ENCODE measurements around the gene C1orf232.

C1orf232 gene

DNA sequence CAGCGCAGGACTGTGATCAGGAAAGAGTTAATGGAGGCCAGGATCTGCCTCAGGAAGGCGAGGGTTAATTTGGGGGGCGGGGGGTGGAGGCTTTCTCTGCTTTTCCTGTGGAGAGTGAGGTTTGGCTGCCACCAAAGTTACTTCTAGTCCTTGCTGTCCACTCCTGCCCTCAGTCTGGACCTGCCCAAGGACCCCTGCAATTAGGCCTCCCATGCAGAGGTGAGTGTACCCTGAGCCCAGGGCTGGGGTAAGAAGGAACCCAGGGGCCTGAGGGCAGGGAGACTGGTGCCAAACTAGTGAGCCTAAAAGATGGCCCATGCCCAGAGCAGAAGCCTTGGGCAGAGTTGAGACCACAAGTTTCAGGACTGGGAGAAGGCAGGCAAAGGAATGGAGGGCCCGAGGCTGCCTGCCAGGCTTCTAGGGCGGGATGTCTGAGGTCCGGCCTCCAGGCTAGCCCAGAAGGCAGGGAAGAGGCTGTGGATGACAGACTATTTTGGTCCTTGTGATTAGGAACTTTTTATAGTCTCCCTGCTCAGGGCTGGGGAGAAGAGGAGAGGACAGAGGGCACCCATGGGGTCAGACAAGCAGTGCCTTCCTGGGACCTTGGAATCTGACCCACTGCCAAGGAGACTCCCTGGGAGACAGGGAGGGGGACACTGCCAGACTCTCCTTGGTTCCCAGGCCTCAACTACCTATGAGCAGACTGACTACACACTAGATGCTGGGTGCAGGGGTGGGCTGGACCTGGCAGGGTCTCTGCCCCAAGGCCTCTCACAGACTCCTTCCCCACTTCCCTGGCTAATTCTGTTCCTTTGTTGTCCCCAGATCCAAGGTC is 9.6 kb downstream of the C1orf232 start, which contains the start of gene FAM110D:
Gene FAM110D, plus strand, starts transcription at position 172 of the 835 bp plus-strand sequence. CDS start 2,213 bp downstream, outside the sequence.
- peaks cover 39% of the 10 kb centered on the region for H3K4me1 ChIP-seq (ENCODE audit: insufficient read depth, low read length)
- peaks cover 15% of the 10 kb centered on the region for H3K27me3 ChIP-seq (ENCODE audit: insufficient read depth, low read length)
- no peak within 1 kb of the TSS for H3K4me3 ChIP-seq (ENCODE audit: low read length)
- H3K36me3 ChIP-seq (ENCODE audit: insufficient read depth, low read length) = no peaks in the 10 kb centered on the region
- H2AFZ ChIP-seq (ENCODE audit: low read depth, low read length) = no peak within 1 kb of the TSS
- no peaks in the 10 kb centered on the region for H3K9me3 ChIP-seq (ENCODE audit: low read length)

DNA sequence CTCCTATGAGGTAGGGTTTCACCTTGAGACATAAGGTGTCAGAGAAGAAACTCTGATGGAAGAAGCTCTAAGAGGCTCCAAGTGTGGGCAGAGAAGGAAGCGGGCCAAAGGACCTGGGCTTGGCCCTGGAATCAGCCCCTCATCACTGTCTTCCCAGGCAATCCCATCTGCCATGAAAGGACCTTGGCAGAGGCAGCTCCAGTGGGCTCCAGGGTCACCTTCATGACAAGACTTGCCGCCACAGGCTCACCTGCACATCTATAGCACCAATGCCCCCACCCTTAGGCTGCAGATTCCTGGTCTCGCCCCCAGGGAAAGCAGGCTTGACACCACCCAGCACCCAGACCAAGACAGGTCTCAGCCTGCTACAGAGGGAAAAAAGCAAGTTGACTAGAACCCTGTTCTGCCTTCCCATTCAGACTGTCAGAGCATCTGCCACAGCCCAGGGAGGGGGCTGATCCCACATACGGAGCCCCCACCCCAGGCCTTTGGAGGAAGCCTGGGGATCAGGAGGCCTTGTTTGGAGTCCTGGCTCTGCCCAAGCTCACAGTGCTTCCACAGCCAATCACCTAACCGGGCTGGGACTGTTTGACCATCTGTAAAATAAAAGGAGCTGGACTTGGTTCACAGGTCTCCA is 10.4 kb downstream of the C1orf232 start:
- Histone ChIP-seq H3K9me3 (ENCODE audit: low read length) (no peaks in the 10 kb centered on the region), H3K4me3 (ENCODE audit: low read length) (no peak overlapping the region), H3K4me1 (ENCODE audit: insufficient read depth, low read length) (peaks cover 39% of the 10 kb centered on the region), H3K36me3 (ENCODE audit: insufficient read depth, low read length) (no peaks in the 10 kb centered on the region), H3K27me3 (ENCODE audit: insufficient read depth, low read length) (peaks cover 15% of the 10 kb centered on the region), H2AFZ (ENCODE audit: low read depth, low read length) (no peak overlapping the region)

DNA sequence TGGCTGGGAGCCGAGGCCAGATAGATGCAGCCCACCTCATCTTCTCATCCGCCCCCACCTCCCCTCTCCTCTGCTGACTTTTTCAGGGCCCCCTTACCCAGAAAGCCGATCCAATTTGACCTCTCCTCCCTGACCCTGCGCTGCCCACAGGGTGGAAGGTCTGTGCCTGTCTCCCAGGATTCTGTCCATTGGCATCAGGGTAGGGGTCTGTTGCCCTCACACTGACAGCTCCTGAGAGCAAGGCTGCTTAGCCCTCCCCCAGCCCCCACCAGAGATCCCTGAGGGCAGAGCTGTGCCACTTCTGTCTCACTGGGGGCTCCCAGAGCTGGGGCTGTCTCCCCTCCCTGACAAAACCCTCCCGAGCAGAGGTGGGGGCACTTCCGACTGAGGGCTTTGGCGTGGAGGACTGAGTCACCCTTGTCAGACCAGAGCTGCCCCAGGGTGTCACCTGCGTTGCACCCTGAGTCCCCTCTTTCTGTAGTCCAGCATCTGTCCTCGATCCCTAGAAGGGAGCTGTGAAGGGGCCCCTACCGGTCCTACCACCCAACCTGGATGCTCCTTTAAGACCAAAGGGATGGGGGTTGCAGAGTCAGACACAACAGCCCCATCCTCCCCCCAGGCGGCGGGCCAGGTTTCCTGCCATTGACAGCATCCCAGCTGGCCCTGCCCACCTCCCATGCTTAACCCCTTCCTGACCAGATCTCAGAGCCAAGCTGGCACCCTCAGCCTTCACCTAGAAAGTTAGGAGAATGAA is 12.3 kb downstream of the C1orf232 start:
- Histone ChIP-seq H3K4me3 (ENCODE audit: low read length) (no peak overlapping the region), H2AFZ (ENCODE audit: low read depth, low read length) (no peak overlapping the region), H3K4me1 (ENCODE audit: insufficient read depth, low read length) (peaks cover 39% of the 10 kb centered on the region), H3K36me3 (ENCODE audit: insufficient read depth, low read length) (no peaks in the 10 kb centered on the region), H3K9me3 (ENCODE audit: low read length) (no peaks in the 10 kb centered on the region), H3K27me3 (ENCODE audit: insufficient read depth, low read length) (peaks cover 15% of the 10 kb centered on the region)

DNA sequence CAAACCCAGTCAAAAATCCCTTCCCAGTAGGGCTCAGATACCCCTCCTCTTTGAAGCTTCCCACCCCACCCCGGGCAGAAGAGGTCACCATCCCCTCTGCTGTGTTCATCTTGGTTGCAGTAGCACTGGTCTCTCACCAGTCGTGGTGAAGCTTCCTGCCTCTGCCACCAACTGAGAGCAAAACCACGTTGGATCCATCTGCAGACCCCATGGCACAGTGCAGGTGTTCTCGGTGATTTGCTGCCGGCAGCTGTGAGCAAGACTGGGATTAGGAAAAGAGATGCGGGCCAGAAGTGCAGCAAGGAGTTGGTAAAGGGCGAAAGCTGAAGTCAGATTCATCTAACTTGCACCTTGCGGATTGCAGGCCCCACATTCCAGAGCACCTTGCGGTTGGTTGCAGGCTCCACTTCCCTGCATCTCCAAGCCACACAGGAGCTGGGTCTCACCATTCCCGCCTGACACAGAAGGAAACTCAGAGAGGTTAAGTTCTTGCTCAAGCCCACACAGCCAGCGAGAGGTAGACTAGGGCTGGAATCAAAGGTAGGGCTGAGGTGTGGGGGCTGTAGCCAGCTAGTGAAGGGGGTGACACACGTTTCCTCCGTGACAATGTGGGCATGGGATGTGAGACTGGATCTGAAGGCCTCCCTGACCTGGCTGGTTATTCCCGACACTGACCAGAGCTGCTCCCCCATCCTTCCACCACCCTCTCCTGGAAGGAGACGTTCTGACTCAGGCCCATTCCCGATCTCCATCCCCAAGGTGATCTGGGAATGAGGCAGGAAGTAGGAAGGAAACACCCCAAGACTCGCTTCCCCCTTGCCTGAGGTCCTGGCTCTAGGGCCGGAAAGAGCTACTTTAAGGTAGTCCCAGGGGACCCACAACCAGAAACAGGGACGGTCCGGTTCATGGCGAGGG is 13.1 kb downstream of the C1orf232 start:
- Histone ChIP-seq H3K4me3 (ENCODE audit: low read length) (peak overlapping the region; percentile 10), H3K9me3 (ENCODE audit: low read length) (no peaks in the 10 kb centered on the region), H3K36me3 (ENCODE audit: insufficient read depth, low read length) (no peaks in the 10 kb centered on the region), H2AFZ (ENCODE audit: low read depth, low read length) (peak overlapping the region; percentile 21), H3K4me1 (ENCODE audit: insufficient read depth, low read length) (peaks cover 39% of the 10 kb centered on the region), H3K27me3 (ENCODE audit: insufficient read depth, low read length) (peaks cover 15% of the 10 kb centered on the region)

DNA sequence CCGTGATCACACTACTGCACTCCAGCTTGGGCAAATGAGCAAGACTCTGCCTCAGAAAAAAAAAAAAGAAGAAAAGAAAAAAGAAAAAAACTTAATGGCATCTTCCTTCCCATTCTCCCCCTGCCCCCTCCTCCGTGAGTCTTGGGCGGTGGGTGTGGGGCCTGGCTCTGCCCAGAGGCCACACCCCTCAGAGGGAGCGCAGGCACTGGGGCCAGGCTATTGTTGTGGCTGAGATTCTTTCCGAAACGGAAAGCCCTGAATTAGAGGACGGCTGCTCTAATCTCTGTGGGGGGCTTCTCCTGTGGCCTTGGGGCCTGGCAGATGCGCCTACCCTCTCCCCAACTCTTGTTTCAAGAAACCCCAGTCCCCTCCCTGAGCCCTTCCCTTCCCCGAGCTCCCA is 14.0 kb downstream of the C1orf232 start:
- Histone ChIP-seq H3K4me3 (ENCODE audit: low read length) (peak overlapping the region; percentile 10), H2AFZ (ENCODE audit: low read depth, low read length) (peak overlapping the region; percentile 21), H3K4me1 (ENCODE audit: insufficient read depth, low read length) (peaks cover 38% of the 10 kb centered on the region), H3K9me3 (ENCODE audit: low read length) (no peaks in the 10 kb centered on the region), H3K27me3 (ENCODE audit: insufficient read depth, low read length) (peaks cover 20% of the 10 kb centered on the region), H3K36me3 (ENCODE audit: insufficient read depth, low read length) (no peaks in the 10 kb centered on the region)

DNA sequence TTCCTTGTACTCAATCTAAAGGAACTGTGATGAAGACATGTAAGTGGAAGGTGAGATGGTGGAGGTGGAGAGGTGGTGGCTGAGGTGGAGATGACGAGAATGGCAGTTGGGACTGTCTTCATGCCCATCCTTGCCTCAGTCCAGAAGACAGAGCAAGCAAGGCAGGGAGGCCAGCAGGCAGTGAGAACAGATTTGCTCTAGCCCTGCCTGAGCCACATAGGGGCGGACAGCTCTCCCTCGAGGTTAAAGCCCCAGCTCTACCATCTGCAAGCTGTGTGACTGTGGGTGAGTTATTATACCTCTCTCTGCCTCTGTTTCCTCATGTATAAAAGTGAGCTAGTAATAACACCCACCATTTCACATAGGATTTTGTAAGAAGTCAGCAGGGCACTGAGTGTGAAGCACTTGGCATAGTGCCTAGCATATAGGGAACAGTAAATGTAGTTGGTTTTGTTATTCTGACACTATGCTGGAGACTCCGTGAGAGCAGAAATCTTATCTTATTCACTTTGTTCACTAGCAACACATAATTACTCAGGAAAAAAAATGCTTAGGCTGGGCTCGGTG is 14.7 kb downstream of the C1orf232 start:
- H2AFZ ChIP-seq (ENCODE audit: low read depth, low read length) = no peak overlapping the region
- H3K9me3 ChIP-seq (ENCODE audit: low read length) = no peaks in the 10 kb centered on the region
- H3K27me3 ChIP-seq (ENCODE audit: insufficient read depth, low read length) = peaks cover 20% of the 10 kb centered on the region
- no peak overlapping the region for H3K4me3 ChIP-seq (ENCODE audit: low read length)
- peaks cover 32% of the 10 kb centered on the region for H3K4me1 ChIP-seq (ENCODE audit: insufficient read depth, low read length)
- H3K36me3 ChIP-seq (ENCODE audit: insufficient read depth, low read length) = no peaks in the 10 kb centered on the region

DNA sequence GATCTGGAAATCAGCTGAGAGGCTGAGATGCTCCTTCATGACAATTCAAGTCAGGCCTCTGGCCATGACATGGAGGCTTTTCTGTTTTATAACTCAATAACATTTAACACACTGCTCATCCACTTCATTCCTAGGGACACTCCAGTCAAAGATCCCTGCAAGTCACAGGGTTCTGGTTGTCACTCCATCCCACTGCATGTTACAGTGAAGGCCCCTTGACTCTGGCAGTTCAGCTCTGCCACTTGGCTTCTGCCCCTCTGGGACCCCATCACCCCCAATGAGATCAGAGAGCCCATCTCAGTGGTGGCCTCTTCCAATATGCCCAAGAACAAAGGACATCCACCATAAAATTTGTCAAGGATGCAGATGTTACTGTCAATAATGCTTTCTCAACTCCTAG is 19.9 kb downstream of the C1orf232 start:
- Histone ChIP-seq H3K9me3 (ENCODE audit: low read length) (no peaks in the 10 kb centered on the region), H3K4me3 (ENCODE audit: low read length) (no peak overlapping the region), H2AFZ (ENCODE audit: low read depth, low read length) (no peak overlapping the region), H3K27me3 (ENCODE audit: insufficient read depth, low read length) (peaks cover 5% of the 10 kb centered on the region), H3K36me3 (ENCODE audit: insufficient read depth, low read length) (no peaks in the 10 kb centered on the region), H3K4me1 (ENCODE audit: insufficient read depth, low read length) (no peaks in the 10 kb centered on the region)

DNA sequence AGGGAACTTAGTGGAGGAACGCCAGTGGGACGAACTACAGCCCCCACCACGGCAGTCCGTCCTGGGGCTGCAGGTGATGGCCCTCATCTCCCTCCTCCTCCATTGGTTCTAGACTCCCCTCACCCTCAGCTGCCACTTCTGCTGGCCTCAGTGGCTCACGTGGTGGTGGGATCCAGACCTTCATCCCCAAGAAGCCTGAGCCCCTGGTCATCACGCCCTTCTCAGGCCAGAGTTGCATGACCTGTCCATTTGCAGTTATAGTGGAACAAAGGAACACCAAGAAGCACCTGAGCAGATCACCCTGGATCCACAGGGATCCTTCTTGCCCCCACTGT is 22.8 kb downstream of the C1orf232 start:
- no peaks in the 10 kb centered on the region for H3K4me1 ChIP-seq (ENCODE audit: insufficient read depth, low read length)
- H3K27me3 ChIP-seq (ENCODE audit: insufficient read depth, low read length) = peaks cover 7% of the 10 kb centered on the region
- H3K9me3 ChIP-seq (ENCODE audit: low read length) = no peaks in the 10 kb centered on the region
- H3K4me3 ChIP-seq (ENCODE audit: low read length) = no peak overlapping the region
- H2AFZ ChIP-seq (ENCODE audit: low read depth, low read length) = no peak overlapping the region
- H3K36me3 ChIP-seq (ENCODE audit: insufficient read depth, low read length) = no peaks in the 10 kb centered on the region

DNA sequence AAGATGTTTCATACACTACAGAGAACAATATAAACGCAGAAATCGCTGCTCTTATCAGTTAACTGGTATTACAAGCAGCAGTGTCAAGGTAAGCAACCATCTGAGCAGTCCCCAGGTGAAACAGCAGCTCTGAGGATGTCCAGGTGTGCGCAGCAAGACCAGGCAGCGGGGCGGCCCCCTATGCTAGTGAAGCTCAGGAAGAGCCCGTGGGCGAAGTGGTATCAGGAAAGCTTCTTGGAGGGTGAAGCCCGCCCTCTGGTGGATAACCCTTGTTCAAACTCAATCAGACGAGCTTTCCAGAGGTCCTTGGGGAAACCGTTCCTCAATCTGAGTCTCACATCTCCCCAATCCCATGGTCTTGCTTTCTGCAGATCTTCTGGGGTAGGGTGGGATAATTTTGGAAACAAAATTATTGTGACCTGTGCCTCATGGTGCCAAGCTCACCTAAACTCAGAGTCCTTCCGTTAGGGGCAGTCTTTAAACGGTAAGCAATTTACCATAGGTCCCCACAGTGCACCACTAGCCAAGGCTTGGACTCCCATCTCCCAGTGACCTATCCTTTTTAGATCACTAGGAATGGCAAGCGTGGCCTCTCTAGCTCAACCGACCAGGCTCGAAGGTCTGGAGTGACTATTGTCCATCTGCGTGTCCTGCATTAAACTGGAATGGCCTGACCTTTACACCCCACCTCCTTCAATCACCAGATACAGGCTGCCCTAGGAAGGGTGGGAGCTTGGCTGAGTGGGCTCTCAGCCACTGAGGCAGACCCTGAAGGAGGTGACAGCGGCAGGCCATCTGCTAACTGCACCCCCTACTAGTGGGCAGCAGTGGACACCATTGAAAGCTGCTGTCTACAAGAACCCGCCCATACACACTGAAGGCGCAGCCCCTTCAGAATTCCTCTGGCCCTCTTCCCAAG is 23.5 kb downstream of the C1orf232 start:
- H3K4me1 ChIP-seq (ENCODE audit: insufficient read depth, low read length) = no peaks in the 10 kb centered on the region
- no peak overlapping the region for H2AFZ ChIP-seq (ENCODE audit: low read depth, low read length)
- no peaks in the 10 kb centered on the region for H3K36me3 ChIP-seq (ENCODE audit: insufficient read depth, low read length)
- H3K4me3 ChIP-seq (ENCODE audit: low read length) = no peak overlapping the region
- peaks cover 4% of the 10 kb centered on the region for H3K27me3 ChIP-seq (ENCODE audit: insufficient read depth, low read length)
- H3K9me3 ChIP-seq (ENCODE audit: low read length) = no peaks in the 10 kb centered on the region

DNA sequence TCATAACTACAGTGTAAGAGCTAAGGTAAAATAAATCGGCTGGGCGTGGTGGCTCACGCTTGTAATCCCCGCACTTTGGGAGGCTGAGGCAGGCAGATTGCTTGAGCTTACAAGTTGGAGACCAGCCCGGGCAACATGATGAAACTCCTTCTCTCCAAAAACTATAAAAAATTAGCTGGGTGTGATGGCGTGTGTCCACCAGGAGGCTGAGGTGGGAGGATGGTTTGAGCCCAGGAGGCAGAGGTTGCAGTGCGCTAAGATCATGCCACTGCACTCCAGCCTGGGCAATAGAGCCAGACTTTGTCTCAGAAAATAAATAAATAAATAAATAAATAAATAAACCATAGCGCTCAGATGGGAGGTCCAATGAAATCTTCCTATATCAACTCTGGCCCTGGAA is 26.6 kb downstream of the C1orf232 start:
- Histone ChIP-seq H3K4me3 (ENCODE audit: low read length) (no peak overlapping the region), H3K36me3 (ENCODE audit: insufficient read depth, low read length) (no peaks in the 10 kb centered on the region), H3K4me1 (ENCODE audit: insufficient read depth, low read length) (no peaks in the 10 kb centered on the region), H3K9me3 (ENCODE audit: low read length) (no peaks in the 10 kb centered on the region), H2AFZ (ENCODE audit: low read depth, low read length) (no peak overlapping the region), H3K27me3 (ENCODE audit: insufficient read depth, low read length) (peaks cover 3% of the 10 kb centered on the region)

DNA sequence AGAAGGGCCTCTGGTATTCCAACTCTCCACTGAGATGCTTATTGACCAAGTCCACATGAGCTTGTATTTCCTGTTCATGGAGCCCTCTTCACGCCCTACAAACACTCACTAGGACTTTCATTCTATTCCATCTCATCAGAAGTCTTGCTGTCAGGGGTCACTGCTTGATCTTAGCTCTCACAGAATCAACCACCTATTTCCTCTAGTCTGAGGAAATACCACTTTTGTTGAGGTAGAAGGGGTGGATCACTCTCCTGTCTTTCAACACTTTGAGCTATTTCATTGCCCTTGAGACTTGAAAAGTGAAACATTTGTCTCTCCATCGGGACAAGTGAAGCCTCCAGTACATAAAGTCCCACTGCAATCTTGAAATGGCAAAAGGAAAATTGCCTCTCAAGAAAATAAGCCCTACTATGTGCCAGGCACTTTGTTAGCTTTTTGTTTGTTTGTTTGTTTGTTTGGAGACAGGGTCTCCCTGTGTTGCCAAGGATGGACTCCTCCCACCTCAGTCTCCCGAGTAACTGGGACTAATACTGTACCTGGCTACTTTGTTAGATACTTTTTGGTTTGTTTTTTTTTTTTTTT is 29.7 kb downstream of the C1orf232 start:
- H2AFZ ChIP-seq (ENCODE audit: low read depth, low read length) = no peak overlapping the region
- no peaks in the 10 kb centered on the region for H3K36me3 ChIP-seq (ENCODE audit: insufficient read depth, low read length)
- no peaks in the 10 kb centered on the region for H3K4me1 ChIP-seq (ENCODE audit: insufficient read depth, low read length)
- H3K4me3 ChIP-seq (ENCODE audit: low read length) = no peak overlapping the region
- H3K27me3 ChIP-seq (ENCODE audit: insufficient read depth, low read length) = peaks cover 3% of the 10 kb centered on the region
- no peaks in the 10 kb centered on the region for H3K9me3 ChIP-seq (ENCODE audit: low read length)

Measured in neuron (in vitro differentiated cells).